Measurements from ENCODE around the gene CHMP6. TPM values are rescaled to one million over a fixed set of nuclear protein-coding genes. Genes with fewer than 3 reads are reported as not detected.

The CHMP6 gene
- total and polyA plus RNA-seq, 4 donors, result 9.6 to 24.0 (median 16.7) TPM

DNA sequence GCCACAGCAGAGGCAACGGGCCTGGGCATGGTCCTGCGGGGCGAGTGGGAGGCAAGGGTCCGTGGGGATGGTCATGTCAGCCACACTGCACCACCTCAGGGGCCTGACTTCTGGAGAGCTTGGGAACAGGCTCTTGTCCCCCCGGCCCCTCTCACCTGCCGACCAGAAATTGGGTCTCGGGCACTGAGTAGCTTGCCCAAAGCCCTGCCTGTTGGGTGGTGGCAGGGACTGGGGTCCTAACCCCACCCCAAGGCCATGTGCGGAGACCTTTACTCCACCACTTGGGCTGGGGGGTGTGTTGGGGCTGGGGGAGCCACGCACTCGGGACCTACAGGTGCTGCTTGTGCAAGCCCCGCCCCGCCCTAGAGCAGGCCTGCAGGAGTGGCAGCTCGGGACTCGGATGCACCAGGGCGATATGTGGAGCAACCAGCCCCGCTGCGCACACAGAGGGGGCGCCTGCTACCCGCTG is 24.2 kb upstream of the CHMP6 start:
- H3K4me1 ChIP-seq (ENCODE audit: control insufficient read depth in 4 of 4, insufficient read depth in 4 of 4, low read length in 3 of 4), result peaks cover 0 to 4% (median 1%) of the 10 kb centered on the region in 4 donors
- H3K27ac ChIP-seq (ENCODE audit: low read depth in 1 of 2, low read length in 2 of 2), result no peak overlapping the region
- DNase-seq (ENCODE audit: low spot score), result no peak
- 82% methylated on average over 19 of the region's 19 CpGs for WGBS
- H3K9ac ChIP-seq (ENCODE audit: low read depth in 1 of 2, low read length in 2 of 2), result no peak overlapping the region
- H3K4me3 ChIP-seq (ENCODE audit: low read depth in 1 of 3, low read length in 3 of 3), result no peak overlapping the region
- no peaks in the 10 kb centered on the region for H3K27me3 ChIP-seq (ENCODE audit: control insufficient read depth in 4 of 4, insufficient read depth in 4 of 4, low read length in 3 of 4)
- TF ChIP-seq FOXA1 (IDR thresholded peaks at IDR 0.05), result no peak
- no peak for TF ChIP-seq NR2F2 (IDR thresholded peaks at IDR 0.05)
- no peak for TF ChIP-seq HNF4A (conservative IDR thresholded peaks at IDR 0.05)
- TF ChIP-seq, protein P1, sequence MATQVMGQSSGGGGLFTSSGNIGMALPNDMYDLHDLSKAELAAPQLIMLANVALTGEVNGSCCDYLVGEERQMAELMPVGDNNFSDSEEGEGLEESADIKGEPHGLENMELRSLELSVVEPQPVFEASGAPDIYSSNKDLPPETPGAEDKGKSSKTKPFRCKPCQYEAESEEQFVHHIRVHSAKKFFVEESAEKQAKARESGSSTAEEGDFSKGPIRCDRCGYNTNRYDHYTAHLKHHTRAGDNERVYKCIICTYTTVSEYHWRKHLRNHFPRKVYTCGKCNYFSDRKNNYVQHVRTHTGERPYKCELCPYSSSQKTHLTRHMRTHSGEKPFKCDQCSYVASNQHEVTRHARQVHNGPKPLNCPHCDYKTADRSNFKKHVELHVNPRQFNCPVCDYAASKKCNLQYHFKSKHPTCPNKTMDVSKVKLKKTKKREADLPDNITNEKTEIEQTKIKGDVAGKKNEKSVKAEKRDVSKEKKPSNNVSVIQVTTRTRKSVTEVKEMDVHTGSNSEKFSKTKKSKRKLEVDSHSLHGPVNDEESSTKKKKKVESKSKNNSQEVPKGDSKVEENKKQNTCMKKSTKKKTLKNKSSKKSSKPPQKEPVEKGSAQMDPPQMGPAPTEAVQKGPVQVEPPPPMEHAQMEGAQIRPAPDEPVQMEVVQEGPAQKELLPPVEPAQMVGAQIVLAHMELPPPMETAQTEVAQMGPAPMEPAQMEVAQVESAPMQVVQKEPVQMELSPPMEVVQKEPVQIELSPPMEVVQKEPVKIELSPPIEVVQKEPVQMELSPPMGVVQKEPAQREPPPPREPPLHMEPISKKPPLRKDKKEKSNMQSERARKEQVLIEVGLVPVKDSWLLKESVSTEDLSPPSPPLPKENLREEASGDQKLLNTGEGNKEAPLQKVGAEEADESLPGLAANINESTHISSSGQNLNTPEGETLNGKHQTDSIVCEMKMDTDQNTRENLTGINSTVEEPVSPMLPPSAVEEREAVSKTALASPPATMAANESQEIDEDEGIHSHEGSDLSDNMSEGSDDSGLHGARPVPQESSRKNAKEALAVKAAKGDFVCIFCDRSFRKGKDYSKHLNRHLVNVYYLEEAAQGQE (IDR thresholded peaks at IDR 0.05), result no peak
- TF ChIP-seq YY1 (IDR thresholded peaks at IDR 0.05), result no peak
- no peak for TF ChIP-seq GABPA (IDR thresholded peaks at IDR 0.05 in 1 of 2, conservative IDR thresholded peaks at IDR 0.05 in 1 of 2)
- no peak for TF ChIP-seq FOXA2 (IDR thresholded peaks at IDR 0.05)
- TF ChIP-seq EGR1 (IDR thresholded peaks at IDR 0.05; ENCODE audit: low read depth in 2 of 2), result no peak
- TF ChIP-seq TAF1 (conservative IDR thresholded peaks at IDR 0.05), result no peak
- no peak for TF ChIP-seq CTCF (IDR thresholded peaks at IDR 0.05; ENCODE audit: low read depth, low read length, missing input control)
- no peak for TF ChIP-seq SP1 (IDR thresholded peaks at IDR 0.05)
- no peak for TF ChIP-seq JUND (IDR thresholded peaks at IDR 0.05)
- TF ChIP-seq, protein P2, sequence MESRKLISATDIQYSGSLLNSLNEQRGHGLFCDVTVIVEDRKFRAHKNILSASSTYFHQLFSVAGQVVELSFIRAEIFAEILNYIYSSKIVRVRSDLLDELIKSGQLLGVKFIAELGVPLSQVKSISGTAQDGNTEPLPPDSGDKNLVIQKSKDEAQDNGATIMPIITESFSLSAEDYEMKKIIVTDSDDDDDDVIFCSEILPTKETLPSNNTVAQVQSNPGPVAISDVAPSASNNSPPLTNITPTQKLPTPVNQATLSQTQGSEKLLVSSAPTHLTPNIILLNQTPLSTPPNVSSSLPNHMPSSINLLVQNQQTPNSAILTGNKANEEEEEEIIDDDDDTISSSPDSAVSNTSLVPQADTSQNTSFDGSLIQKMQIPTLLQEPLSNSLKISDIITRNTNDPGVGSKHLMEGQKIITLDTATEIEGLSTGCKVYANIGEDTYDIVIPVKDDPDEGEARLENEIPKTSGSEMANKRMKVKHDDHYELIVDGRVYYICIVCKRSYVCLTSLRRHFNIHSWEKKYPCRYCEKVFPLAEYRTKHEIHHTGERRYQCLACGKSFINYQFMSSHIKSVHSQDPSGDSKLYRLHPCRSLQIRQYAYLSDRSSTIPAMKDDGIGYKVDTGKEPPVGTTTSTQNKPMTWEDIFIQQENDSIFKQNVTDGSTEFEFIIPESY (IDR thresholded peaks at IDR 0.05), result no peak
- no peak for TF ChIP-seq HNF4G (IDR thresholded peaks at IDR 0.05)
- no peak for TF ChIP-seq RXRA (IDR thresholded peaks at IDR 0.05)
- TF ChIP-seq, protein P3, sequence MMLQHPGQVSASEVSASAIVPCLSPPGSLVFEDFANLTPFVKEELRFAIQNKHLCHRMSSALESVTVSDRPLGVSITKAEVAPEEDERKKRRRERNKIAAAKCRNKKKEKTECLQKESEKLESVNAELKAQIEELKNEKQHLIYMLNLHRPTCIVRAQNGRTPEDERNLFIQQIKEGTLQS (IDR thresholded peaks at IDR 0.05), result no peak
- TF ChIP-seq RAD21 (IDR thresholded peaks at IDR 0.05), result no peak
- TF ChIP-seq MAX (IDR thresholded peaks at IDR 0.05), result no peak
- peaks cover 0 to 4% (median 0%) of the 10 kb centered on the region in 4 donors for H3K36me3 ChIP-seq (ENCODE audit: control insufficient read depth in 4 of 4, insufficient read depth in 3 of 4, low read depth in 1 of 4, low read length in 3 of 4)
- H3K9me3 ChIP-seq (ENCODE audit: control insufficient read depth in 4 of 4, low read length in 3 of 4), result no peaks in the 10 kb centered on the region

Data from liver (tissue), 9 donors.